ENCODE data around the gene SPDYE3.

DNA sequence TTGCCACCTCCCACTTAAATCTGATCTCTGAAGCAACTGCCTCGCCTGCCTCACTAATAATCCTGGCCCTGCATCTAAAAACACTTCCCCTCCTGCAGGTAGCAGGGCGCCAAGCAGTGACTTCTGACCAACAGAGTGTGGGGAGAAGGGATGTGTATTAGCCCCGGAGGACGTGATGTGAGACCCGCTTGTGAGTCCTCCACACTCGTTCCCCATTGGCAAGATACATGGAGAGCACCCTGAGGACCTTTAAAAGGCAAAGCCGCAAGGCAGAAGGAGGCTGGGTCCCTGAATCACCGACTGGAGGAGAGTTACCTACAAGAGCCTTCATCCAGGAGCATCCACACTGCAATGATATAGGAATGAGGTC is 59.7 kb downstream of the SPDYE3 start:
- TF ChIP-seq XRCC5 (optimal IDR thresholded peaks at IDR 0.05; ENCODE audit: low read length): no peak
- no peak for TF ChIP-seq REST (IDR thresholded peaks at IDR 0.05; ENCODE audit: borderline replicate concordance in 1 of 2, low read depth in 1 of 2, low read length in 2 of 2)
- TF ChIP-seq, protein P1, sequence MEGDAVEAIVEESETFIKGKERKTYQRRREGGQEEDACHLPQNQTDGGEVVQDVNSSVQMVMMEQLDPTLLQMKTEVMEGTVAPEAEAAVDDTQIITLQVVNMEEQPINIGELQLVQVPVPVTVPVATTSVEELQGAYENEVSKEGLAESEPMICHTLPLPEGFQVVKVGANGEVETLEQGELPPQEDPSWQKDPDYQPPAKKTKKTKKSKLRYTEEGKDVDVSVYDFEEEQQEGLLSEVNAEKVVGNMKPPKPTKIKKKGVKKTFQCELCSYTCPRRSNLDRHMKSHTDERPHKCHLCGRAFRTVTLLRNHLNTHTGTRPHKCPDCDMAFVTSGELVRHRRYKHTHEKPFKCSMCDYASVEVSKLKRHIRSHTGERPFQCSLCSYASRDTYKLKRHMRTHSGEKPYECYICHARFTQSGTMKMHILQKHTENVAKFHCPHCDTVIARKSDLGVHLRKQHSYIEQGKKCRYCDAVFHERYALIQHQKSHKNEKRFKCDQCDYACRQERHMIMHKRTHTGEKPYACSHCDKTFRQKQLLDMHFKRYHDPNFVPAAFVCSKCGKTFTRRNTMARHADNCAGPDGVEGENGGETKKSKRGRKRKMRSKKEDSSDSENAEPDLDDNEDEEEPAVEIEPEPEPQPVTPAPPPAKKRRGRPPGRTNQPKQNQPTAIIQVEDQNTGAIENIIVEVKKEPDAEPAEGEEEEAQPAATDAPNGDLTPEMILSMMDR (CRISPR knock-in tag; IDR thresholded peaks at IDR 0.05): no peak
- no peak for TF ChIP-seq ZNF776 (CRISPR knock-in tag; IDR thresholded peaks at IDR 0.05)
- TF ChIP-seq FOXK2 (IDR thresholded peaks at IDR 0.05): no peak
- no peak for TF ChIP-seq CENPBD1 (CRISPR knock-in tag; IDR thresholded peaks at IDR 0.05; ENCODE audit: borderline replicate concordance, low read depth)
- no peak for TF ChIP-seq ZNF317 (CRISPR knock-in tag; IDR thresholded peaks at IDR 0.05)
- no peak for TF ChIP-seq HMGXB4 (CRISPR knock-in tag; IDR thresholded peaks at IDR 0.05; ENCODE audit: borderline replicate concordance in 1 of 2, low read depth in 1 of 2)
- TF ChIP-seq CEBPB (IDR thresholded peaks at IDR 0.05; ENCODE audit: borderline replicate concordance, low read depth, low read length): no peak
- no peak for TF ChIP-seq EZH2 (conservative IDR thresholded peaks at IDR 0.05; ENCODE audit: low read depth, low read length)
- no peak for TF ChIP-seq NR2C2 (CRISPR knock-in tag; IDR thresholded peaks at IDR 0.05; ENCODE audit: borderline replicate concordance)
- TF ChIP-seq, protein P2, sequence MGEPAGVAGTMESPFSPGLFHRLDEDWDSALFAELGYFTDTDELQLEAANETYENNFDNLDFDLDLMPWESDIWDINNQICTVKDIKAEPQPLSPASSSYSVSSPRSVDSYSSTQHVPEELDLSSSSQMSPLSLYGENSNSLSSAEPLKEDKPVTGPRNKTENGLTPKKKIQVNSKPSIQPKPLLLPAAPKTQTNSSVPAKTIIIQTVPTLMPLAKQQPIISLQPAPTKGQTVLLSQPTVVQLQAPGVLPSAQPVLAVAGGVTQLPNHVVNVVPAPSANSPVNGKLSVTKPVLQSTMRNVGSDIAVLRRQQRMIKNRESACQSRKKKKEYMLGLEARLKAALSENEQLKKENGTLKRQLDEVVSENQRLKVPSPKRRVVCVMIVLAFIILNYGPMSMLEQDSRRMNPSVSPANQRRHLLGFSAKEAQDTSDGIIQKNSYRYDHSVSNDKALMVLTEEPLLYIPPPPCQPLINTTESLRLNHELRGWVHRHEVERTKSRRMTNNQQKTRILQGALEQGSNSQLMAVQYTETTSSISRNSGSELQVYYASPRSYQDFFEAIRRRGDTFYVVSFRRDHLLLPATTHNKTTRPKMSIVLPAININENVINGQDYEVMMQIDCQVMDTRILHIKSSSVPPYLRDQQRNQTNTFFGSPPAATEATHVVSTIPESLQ (CRISPR knock-in tag; conservative IDR thresholded peaks at IDR 0.05): no peak
- TF ChIP-seq, protein P3, sequence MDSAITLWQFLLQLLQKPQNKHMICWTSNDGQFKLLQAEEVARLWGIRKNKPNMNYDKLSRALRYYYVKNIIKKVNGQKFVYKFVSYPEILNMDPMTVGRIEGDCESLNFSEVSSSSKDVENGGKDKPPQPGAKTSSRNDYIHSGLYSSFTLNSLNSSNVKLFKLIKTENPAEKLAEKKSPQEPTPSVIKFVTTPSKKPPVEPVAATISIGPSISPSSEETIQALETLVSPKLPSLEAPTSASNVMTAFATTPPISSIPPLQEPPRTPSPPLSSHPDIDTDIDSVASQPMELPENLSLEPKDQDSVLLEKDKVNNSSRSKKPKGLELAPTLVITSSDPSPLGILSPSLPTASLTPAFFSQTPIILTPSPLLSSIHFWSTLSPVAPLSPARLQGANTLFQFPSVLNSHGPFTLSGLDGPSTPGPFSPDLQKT (CRISPR knock-in tag; IDR thresholded peaks at IDR 0.05; ENCODE audit: borderline replicate concordance): no peak
- no peak for TF ChIP-seq ZNF274 (CRISPR knock-in tag; IDR thresholded peaks at IDR 0.05)

Data from HepG2 (cell line).